Measurements from ENCODE around the gene LSMEM2. TPM values are rescaled to one million over a fixed set of nuclear protein-coding genes. Genes with fewer than 3 reads are reported as not detected.

The LSMEM2 gene
- total and polyA plus RNA-seq, 9 of the 15 experiments (the other 6 are each of a cell fraction or from before 2014, with no cell fraction given) = not detected

DNA sequence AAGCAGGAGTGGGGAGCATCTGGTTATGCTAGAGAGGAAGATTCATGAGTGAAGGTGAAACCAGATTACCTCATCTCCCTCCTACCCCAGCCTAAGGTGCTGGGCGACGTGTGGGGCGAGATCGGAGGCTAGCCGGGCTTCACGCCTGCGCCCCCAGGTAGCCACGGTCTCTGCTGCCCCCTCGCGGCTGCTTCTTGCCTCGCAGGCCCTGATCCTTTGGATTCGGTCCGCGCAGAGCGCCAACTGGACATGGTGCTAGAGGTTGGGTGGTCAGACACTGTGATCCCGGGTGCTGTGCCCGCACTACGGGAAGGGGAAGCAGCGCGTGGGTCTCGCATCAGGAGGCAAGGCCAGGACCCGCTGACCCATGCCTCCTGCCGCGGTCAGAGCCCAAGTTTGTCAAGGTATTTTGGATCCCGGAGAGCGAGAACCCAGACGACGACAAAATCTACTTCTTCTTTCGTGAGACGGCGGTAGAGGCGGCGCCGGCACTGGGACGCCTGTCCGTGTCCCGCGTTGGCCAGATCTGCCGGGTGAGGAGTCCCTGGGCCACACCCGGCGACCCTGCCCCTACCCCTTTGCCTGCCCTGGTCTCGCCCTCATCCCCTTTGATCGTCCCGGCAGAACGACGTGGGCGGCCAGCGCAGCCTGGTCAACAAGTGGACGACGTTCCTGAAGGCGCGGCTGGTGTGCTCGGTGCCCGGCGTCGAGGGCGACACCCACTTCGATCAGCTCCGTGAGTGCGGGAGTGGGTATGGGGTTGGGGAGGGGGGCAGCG lies 5.8 kb upstream of the LSMEM2 start (continued):
- TF ChIP-seq, protein P1, sequence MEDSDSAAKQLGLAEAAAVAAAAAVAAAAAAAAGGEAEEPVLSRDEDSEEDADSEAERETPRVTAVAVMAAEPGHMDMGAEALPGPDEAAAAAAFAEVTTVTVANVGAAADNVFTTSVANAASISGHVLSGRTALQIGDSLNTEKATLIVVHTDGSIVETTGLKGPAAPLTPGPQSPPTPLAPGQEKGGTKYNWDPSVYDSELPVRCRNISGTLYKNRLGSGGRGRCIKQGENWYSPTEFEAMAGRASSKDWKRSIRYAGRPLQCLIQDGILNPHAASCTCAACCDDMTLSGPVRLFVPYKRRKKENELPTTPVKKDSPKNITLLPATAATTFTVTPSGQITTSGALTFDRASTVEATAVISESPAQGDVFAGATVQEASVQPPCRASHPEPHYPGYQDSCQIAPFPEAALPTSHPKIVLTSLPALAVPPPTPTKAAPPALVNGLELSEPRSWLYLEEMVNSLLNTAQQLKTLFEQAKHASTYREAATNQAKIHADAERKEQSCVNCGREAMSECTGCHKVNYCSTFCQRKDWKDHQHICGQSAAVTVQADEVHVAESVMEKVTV (CRISPR knock-in tag; IDR thresholded peaks at IDR 0.05) = peak; percentile 89
- TF ChIP-seq STAG1 (CRISPR knock-in tag; IDR thresholded peaks at IDR 0.05; ENCODE audit: borderline replicate concordance) (peak; percentile 79; the same call in 1 of the 2 replicates), RBBP5 (IDR thresholded peaks at IDR 0.05; ENCODE audit: borderline replicate concordance, insufficient read depth, low read length, poor library complexity, severe bottlenecking) (no peak), PRDM10 (IDR thresholded peaks at IDR 0.05; ENCODE audit: partially characterized antibody) (no peak), ETV5 (CRISPR knock-in tag; IDR thresholded peaks at IDR 0.05; ENCODE audit: low read depth) (0 out of 2 replicates have a peak, but pooled peaks have one; percentile 37), GABPB1 (CRISPR knock-in tag; IDR thresholded peaks at IDR 0.05) (peak; percentile 71; the same call in 1 of the 2 replicates), TRIM24 (IDR thresholded peaks at IDR 0.05) (no peak), PHF8 (IDR thresholded peaks at IDR 0.05; ENCODE audit: borderline replicate concordance, low read length) (peak; percentile 15; the same call in 1 of the 2 replicates), MNT (conservative IDR thresholded peaks at IDR 0.05) (peak in 1 of 2 experiments; percentile 29; a peak in 1 of 4 replicates)
- TF ChIP-seq, protein P2, sequence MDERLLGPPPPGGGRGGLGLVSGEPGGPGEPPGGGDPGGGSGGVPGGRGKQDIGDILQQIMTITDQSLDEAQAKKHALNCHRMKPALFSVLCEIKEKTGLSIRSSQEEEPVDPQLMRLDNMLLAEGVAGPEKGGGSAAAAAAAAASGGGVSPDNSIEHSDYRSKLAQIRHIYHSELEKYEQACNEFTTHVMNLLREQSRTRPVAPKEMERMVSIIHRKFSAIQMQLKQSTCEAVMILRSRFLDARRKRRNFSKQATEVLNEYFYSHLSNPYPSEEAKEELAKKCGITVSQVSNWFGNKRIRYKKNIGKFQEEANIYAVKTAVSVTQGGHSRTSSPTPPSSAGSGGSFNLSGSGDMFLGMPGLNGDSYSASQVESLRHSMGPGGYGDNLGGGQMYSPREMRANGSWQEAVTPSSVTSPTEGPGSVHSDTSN (CRISPR knock-in tag; IDR thresholded peaks at IDR 0.05; ENCODE audit: low read depth) = no peak
- TF ChIP-seq, protein P2 (tag; conservative IDR thresholded peaks at IDR 0.05; ENCODE audit: low read depth) = no peak
- TF ChIP-seq, protein P3, sequence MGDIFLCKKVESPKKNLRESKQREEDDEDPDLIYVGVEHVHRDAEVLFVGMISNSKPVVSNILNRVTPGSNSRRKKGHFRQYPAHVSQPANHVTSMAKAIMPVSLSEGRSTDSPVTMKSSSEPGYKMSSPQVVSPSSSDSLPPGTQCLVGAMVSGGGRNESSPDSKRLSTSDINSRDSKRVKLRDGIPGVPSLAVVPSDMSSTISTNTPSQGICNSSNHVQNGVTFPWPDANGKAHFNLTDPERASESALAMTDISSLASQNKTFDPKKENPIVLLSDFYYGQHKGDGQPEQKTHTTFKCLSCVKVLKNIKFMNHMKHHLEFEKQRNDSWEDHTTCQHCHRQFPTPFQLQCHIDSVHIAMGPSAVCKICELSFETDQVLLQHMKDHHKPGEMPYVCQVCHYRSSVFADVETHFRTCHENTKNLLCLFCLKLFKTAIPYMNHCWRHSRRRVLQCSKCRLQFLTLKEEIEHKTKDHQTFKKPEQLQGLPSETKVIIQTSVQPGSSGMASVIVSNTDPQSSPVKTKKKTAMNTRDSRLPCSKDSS (IDR thresholded peaks at IDR 0.05; ENCODE audit: low read depth, partially characterized antibody) = no peak
